T-helper 9 cell (primary cell): ENCODE measurements around the gene KIF1A.
"Not testable (repeated sequence)": the region's sequence is repeated elsewhere in the genome, so short reads cannot be mapped to it uniquely, and the experiment has no call there.

Experiments used
- DNase-seq: peaks from one replicate; pipeline ENCODE4 v3.0.0-alpha.2; 2020

Gene KIF1A

DNA sequence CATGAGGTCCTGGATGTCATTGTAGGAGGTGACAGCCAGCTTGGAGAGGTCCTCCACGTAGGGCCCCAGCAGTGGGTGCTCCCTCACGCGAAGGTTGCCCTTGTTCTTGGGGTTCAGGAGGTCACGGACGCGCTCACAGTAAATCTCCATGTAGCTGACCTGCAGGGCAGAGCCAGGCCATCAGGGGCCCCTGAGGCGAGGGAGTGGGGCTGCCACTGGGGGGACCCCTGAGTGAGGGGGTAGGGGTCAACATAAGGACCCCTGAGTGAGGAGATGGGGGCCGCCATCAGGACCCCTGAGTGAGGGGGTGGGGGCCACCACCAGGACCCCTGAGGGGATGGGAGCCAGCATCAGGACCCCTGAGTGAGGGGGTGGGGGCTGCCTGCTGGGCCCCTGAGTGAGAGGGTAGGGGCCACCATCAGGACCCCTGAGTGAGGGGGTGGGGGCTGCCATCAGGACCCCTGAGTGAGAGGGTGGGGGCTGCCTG is 33.6 kb downstream of the KIF1A start:
- DNase-seq, result no peak

DNA sequence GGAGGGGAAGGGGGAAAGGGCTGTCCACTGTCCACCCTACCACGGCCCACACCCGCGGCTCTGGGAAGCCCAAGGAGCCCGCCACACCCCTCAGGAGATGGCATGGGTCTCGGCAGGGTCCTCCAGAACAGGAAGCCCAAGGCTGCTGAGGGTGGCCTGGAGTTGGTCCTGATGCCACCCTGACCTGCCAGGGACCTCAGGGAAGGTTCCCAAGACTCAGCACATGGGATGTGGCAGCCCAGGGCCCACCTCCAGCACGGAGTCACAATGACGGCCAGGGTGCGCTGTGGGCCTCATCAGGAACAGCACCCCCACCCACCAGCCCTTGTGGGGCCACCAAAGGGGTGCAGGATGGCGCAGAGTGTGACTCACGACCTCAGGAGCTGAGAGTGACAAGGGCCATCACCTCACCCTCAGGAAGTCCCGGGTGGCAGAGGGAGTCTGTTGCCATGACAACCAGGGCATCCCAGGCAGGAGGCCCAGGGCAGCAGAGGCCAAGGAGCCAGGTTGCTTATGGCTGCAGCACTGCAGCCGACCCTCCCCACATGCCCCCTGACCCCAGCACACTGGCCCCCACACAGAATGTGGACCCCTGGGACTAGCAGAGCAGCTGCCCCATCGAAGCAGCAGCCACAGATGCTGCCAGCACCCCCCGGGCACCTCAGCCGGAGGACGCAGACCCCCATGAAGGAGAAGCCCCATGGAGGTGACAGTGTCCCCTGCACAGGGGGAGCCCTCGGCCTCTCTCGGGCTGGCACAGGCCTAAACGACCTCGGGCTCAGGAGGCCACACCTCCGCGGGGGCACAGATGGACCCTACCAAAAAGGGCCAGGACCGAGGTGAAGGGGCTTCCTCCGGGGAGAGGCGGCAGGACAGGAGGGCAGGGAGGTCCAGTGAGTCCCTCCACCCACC is 34.3 kb downstream of the KIF1A start:
- DNase-seq, result no peak

- no peak for DNase-seq
Measured at GRCh38 chr2:240784629-240785423, 35.2 kb downstream of the KIF1A start.

DNA sequence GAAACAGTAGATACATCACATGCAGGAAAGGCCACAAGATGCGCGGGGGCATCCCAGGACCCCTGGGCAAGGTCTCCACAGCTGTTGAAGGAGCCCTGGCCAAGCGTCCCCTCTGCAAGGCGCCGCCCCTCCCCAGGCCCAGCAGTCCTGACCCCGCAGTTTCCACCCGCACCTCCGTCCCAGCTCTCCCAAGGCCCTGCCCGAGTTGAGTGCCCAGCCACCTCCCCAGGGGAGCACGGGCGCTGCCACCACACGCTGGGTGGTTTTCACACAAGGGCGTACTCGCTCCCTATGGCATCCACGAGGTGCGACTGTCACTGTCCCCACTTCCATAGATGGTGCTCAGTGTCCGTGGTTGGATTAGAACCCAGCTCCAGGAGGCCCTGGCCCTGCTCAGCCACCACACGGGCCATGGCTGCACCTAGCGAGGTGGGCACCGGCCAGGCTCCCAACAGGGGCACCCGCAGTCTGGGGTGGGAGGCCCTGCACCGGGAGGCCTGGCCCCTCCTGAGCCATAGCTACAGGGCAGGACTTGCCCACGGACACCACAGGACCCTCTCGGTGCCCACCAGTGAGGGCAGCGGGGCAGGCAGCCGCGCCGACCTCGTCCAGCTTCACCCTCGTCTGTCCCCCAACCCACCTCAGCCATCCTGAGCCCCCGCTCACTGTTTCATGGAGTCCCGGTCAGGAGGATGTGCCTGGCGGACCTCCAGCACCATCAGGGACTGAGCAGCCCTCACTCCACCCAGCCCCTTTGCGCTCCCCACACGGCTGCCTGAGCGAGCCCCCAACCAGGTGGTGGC is 36.0 kb downstream of the KIF1A start:
- DNase-seq, result no peak

DNA sequence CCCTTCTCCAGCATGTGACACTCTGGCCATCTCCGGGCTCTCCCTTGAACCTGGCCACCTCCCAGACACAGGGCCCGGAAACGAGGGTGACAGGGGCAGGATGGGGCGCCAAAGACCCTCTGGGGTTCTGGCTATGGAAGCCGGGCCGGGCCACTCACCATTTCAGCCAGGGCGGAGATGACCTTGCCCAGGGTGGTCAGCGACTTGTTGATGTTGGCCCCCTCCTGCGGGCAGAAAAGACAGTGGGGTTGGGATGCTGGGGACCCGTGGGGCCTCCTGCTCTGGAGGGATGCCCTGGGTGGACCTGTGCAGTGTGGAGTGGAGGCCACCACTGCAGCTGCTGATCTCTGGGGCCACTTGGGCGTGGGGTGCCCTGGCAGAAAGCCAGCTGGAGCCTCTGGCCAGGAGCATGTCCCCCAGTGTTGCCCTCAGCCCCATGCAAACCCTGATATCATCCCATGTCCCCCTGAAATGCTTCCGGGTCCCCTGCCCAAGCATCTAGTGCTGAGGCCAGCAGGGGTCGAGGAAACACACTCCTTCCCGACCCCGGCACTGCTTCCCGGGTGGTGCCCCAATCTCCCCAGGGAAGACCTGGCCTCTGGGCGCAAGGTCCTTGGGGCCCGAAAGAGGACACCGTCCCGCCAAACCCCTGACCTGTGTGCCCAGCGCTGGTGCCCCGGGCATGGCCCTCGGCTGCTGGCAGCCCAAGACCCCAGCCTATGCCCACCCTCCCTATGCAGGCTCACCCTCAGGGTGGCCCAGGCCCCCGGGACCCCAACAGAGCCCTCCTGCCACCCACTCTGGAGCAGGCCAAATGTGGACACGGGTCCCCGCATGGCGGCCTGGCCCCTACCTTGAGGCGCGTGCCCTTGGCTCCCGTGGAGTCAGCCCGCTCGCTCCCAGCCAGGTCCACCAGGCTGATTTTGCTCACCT is 36.9 kb downstream of the KIF1A start:
- DNase-seq, result no peak

- DNase-seq, result no peak
Measured at GRCh38 chr2:240782221-240782885, 37.7 kb downstream of the KIF1A start.

DNA sequence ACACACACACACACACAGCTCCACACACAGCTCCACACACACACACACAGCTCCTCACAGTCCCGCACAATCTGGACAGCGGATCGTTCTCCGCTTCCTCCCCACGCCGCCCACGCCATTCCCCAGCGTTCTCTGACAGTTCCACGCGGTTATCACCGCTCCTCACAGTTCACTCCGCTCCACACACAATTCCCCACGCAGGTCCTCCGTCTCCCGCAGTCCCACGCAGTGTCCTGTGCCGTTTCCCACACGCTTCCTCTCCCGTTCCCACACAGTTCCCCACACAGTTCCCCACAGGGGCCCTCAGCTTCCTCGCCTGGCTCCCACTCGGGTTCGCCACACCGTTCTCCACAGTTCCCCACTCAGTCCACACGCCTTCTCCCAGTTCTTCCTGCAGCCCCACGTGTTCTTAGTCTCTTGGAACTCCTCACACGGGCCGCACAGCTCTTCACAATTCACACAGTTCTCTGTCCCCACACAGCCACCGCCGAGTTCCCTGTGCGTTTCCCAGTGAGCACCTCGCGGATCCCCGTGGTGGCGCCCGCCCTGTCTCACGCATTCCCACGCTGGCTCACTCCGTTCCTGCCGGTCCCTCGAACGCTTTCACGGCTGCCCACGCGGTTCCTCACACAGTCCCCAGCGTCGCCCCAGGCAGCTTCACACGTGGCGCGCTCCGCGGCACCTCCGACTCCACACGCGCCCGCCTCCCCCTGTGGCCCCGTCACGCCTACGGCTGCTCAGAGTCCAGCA is 38.4 kb downstream of the KIF1A start:
- no peak for DNase-seq

DNA sequence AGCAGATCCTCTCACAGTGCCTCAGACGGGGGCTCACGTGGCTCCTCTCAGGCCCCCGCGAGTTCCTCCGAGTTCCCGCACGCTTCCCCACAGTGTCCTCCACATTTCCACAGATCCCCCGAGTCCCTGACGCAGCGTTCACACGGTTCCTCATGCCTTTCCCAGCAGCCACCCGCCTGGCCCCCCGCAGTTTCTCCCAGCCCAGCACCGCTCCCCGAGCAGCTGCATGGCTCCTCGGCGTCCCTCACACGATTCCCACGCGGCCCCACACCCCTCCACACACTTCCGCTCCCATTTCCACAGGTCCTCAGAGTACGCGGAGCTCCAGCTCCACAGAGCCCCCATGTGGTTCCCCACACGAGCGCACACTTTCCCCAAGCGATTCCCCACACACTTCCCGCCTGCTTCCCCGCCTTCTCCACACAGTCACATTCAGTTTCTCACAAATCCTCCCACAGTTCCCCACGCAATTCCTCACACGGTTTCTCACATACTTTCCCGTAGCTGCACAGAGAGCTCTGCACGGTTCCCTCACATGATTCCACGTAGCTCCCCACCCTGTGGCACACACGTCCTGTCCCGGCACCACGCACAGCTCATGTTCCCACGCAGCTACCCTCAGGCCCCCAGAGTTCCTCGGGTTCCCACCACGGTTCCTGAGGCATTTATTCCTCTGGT is 39.9 kb downstream of the KIF1A start:
- DNase-seq, result no peak

GRCh38 chr2:240779250-240779832 is 40.7 kb downstream of the KIF1A start:
- not testable (repeated sequence) for DNase-seq

- DNase-seq, result no peak
Measured at GRCh38 chr2:240778426-240778825, 41.6 kb downstream of the KIF1A start.

- no peak for DNase-seq
Measured at GRCh38 chr2:240777456-240778212, 42.4 kb downstream of the KIF1A start.

DNA sequence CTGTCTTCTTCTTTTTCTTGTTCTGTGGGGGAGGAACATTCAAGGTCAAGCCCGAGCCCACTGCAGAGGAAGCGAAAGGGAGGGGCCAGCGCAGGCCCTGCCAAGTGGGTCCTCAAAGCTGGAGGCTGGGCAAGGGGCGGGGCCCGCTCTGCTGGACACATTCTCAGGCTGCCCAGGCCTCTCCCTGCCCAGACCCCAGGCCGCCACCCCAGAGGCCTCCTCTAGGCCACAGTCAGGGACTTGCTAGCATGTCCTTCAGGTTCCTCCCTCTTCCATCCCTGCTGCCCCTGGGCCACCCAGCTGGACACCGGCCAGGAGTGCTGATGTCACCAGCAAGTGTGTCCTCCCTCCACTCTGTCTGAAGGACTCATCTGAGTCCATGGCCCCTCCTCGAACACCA is 44.1 kb downstream of the KIF1A start:
- no peak for DNase-seq

GRCh38 chr2:240774856-240775255 is 45.2 kb downstream of the KIF1A start:
- no peak for DNase-seq

GRCh38 chr2:240769096-240769495 is 50.9 kb downstream of the KIF1A start:
- DNase-seq, result no peak

DNA sequence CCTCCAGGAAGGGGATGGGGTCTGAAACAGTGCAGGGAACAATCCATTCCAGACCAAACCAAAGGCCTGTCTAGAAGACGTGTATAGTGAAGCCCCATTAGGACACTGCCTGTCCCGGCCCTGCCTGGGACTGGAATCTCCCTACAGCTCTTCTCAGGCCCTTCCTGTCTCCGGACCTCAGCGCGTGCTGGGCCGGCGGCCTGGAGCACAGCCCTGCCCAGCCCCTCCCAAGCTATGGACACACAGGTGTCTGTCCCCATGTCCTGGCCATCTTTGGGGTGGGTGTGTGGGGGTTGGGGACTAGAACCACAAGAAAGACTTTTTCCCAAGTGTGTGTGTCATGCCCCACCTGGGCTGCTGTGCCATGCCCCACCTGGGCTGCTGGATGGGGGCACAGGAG is 51.8 kb downstream of the KIF1A start:
- no peak for DNase-seq

- no peak for DNase-seq
Measured at GRCh38 chr2:240767341-240767740, 52.7 kb downstream of the KIF1A start.

DNA sequence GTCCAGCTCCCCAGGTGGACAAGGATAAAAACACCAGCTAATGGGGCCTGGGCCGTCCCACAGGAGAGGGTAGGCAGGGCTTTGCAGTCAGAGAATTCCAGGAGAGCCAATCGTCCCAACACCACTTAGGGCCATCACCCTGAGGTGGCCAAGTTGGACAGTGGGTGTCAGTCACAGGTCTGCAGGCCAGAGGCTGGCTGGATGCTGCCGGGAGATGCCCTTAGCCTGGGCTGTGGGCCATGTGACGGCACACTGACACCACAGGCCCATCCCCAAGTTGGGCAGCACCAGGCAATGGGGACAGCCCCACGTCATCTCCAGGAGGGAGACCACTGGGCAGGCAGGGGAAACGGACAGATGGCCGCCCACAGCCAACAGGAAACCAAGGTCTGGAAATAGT is 53.9 kb downstream of the KIF1A start:
- no peak for DNase-seq

- no peak for DNase-seq
Measured at GRCh38 chr2:240765007-240765406, 55.0 kb downstream of the KIF1A start.

DNA sequence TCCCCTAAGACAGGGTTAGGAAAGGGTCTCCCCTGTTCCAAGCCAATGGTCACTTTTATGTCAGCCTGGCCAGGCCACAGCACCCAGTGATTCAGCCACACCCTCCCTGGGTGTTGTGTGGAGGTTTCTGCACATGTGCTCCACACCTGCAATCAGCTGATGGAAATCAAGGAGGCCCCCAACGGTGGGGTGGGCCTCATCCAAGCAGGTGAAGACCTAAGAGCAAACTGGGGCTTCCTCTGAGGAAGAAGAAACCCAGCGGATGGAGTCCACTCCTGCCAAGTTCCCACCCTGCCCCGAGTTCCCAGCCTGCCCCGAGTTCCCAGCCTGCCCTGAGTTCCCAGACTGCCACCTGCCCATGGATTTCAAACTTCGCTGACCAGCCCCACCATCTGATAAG is 55.4 kb downstream of the KIF1A start:
- DNase-seq, result no peak
